Neuronal stem cell (in vitro differentiated cells): ENCODE measurements around the gene TMEM205.

Experiments
- DNase-seq: peaks from one replicate; pipeline ENCODE4 v3.0.0-alpha.2; 2013; ENCODE audit warnings: low spot score
- H2AFZ ChIP-seq: one replicate; pipeline ENCODE4 v1.6.1; 2013; ENCODE audit warnings: mild to moderate bottlenecking, low read length, inconsistent platforms
- H2AK5ac ChIP-seq: 2 replicates; pipeline ENCODE4 v1.6.1; 2013; ENCODE audit warnings: low read depth, mild to moderate bottlenecking, inconsistent platforms, low read length, moderate library complexity, mixed read lengths
- H2BK120ac ChIP-seq: 2 replicates; pipeline ENCODE4 v1.6.1; 2013; ENCODE audit warnings: low read depth, mild to moderate bottlenecking, inconsistent platforms, low read length, moderate library complexity, mixed read lengths
- H2BK12ac ChIP-seq: one replicate; pipeline ENCODE4 v1.6.1; 2013; ENCODE audit warnings: low read length, inconsistent platforms
- H2BK15ac ChIP-seq: 2 replicates; pipeline ENCODE4 v1.6.1; 2013; ENCODE audit warnings: mild to moderate bottlenecking, low read length, inconsistent platforms, mixed read lengths
- H2BK5ac ChIP-seq: one replicate; pipeline ENCODE4 v1.6.1; 2013; ENCODE audit warnings: inconsistent platforms, mild to moderate bottlenecking, low read length, moderate library complexity
- H3K14ac ChIP-seq: one replicate; pipeline ENCODE4 v1.6.1; 2013; ENCODE audit warnings: low read length, inconsistent platforms
- H3K18ac ChIP-seq: 2 replicates; pipeline ENCODE4 v1.6.1; 2013; ENCODE audit warnings: low read length, inconsistent platforms
- H3K23ac ChIP-seq: 2 replicates; pipeline ENCODE4 v1.6.1; 2013; ENCODE audit warnings: low read depth, mild to moderate bottlenecking, mixed read lengths, low read length, inconsistent platforms; ENCODE audit not compliant: poor library complexity
- H3K27ac ChIP-seq: replicated peaks from 3 replicates; pipeline ENCODE4 v1.5.1; 2013; ENCODE audit warnings: low read length, inconsistent platforms
- H3K27me3 ChIP-seq, 3 experiments: 2 replicates each; pipeline ENCODE4 v1.6.1; 2013; ENCODE audit warnings: low read length in 3 of 3, mild to moderate bottlenecking in 2 of 3, inconsistent platforms in 1 of 3, low read depth in 1 of 3, mixed read lengths in 1 of 3, moderate library complexity in 1 of 3; ENCODE audit not compliant: control insufficient read depth in 3 of 3, insufficient read depth in 3 of 3
- H3K36me3 ChIP-seq, 2 donors: replicated peaks in 1 of 2; 2 replicates each; pipeline ENCODE4 v1.6.1; 2013; ENCODE audit warnings: low read length in 2 of 2; ENCODE audit not compliant: control insufficient read depth in 2 of 2, insufficient read depth in 2 of 2
- H3K4ac ChIP-seq: 2 replicates; pipeline ENCODE4 v1.6.1; 2013; ENCODE audit warnings: inconsistent platforms, mild to moderate bottlenecking, low read length, moderate library complexity
- H3K4me1 ChIP-seq, 2 donors: 1 replicate in 1 of 2; 2 replicates in 1 of 2; pipeline ENCODE4 v1.6.1; 2013; ENCODE audit warnings: low read length in 2 of 2, low read depth in 1 of 2; ENCODE audit not compliant: control insufficient read depth in 2 of 2, insufficient read depth in 1 of 2
- H3K4me2 ChIP-seq: one replicate; pipeline ENCODE4 v1.6.1; 2013; ENCODE audit warnings: mild to moderate bottlenecking, low read length, inconsistent platforms; ENCODE audit not compliant: insufficient read depth, poor library complexity, severe bottlenecking
- H3K4me3 ChIP-seq, 2 donors: 2 replicates each; pipeline ENCODE4 v1.5.1; 2013; ENCODE audit warnings: low read length in 2 of 2, mild to moderate bottlenecking in 2 of 2, inconsistent platforms in 1 of 2, moderate library complexity in 1 of 2
- H3K79me1 ChIP-seq: one replicate; pipeline ENCODE4 v1.6.1; 2013; ENCODE audit warnings: low read depth, mild to moderate bottlenecking, inconsistent platforms, low read length, moderate library complexity
- H3K9ac ChIP-seq: one replicate; pipeline ENCODE4 v1.6.1; 2013; ENCODE audit warnings: mild to moderate bottlenecking, low read depth, low read length, inconsistent platforms; ENCODE audit not compliant: poor library complexity
- H3K9me3 ChIP-seq, 2 donors: replicated peaks in 1 of 2; 2 replicates each; pipeline versions ENCODE3 to v1.6.1; 2013; ENCODE audit warnings: low read length in 2 of 2, mild to moderate bottlenecking in 2 of 2, inconsistent platforms in 1 of 2, low read depth in 1 of 2, mixed read lengths in 1 of 2, moderate library complexity in 1 of 2; ENCODE audit not compliant: control insufficient read depth in 2 of 2, insufficient read depth in 1 of 2
- H4K8ac ChIP-seq: one replicate; pipeline ENCODE4 v1.6.1; 2013; ENCODE audit warnings: low read depth, mild to moderate bottlenecking, inconsistent platforms, low read length, moderate library complexity
- H4K91ac ChIP-seq: one replicate; pipeline ENCODE4 v1.6.1; 2013; ENCODE audit warnings: low read length, low read depth, mild to moderate bottlenecking, inconsistent platforms; ENCODE audit not compliant: poor library complexity
- WGBS, 2 donors: extraction: QIAGEN DNeasy Blood & Tissue Kit; methylation state at CpG; one replicate each; pipeline ENCODE4 v1.1.7; 2013; ENCODE audit warnings: missing lambda C conversion rate in 2 of 2, mixed read lengths in 1 of 2; ENCODE audit not compliant: insufficient read length in 2 of 2, insufficient replicate concordance in 1 of 2; ENCODE audit errors: extremely low coverage in 2 of 2; 5-methylcytosine and 5-hydroxymethylcytosine counted together

TMEM205 gene

GRCh38 chr19:11325544-11325943, 20.5 kb downstream of the TMEM205 start:
- Histone ChIP-seq H3K36me3 (peaks cover 0 to 14% of the 10 kb centered on the region in 2 donors), H3K18ac (no peak overlapping the region), H2BK120ac (no peak overlapping the region), H2BK5ac (no peak overlapping the region), H3K79me1 (peaks cover 2% of the 10 kb centered on the region), H2BK12ac (no peak overlapping the region), H4K8ac (no peak overlapping the region), H3K23ac (no peak overlapping the region), H2BK15ac (no peak overlapping the region), H4K91ac (no peak overlapping the region), H3K4me1 (peaks cover 0 to 3% of the 10 kb centered on the region in 2 donors), H3K27ac (no peak overlapping the region), H3K14ac (no peak overlapping the region), H3K4me3 (no peak overlapping the region), H2AFZ (no peak overlapping the region), H3K9me3 (no peaks in the 10 kb centered on the region), H2AK5ac (no peak overlapping the region), H3K4me2 (no peak overlapping the region), H3K27me3 (no peaks in the 10 kb centered on the region), H3K4ac (no peak overlapping the region), H3K9ac (no peak overlapping the region)
- no CpG with 5 or more reads among the region's 7 CpGs for WGBS, 2 donors
- DNase-seq: no peak

- Histone ChIP-seq H2BK15ac (no peak overlapping the region), H3K9ac (peak overlapping the region; percentile 74), H3K4me1 (peaks cover 0 to 3% of the 10 kb centered on the region in 2 donors), H3K36me3 (peaks cover 0 to 14% of the 10 kb centered on the region in 2 donors), H3K27me3 (no peaks in the 10 kb centered on the region), H2BK12ac (peak overlapping the region; percentile 64), H3K79me1 (peaks cover 2% of the 10 kb centered on the region), H4K91ac (no peak overlapping the region), H4K8ac (no peak overlapping the region), H2BK120ac (no peak overlapping the region), H3K18ac (peak overlapping the region; percentile 78), H3K23ac (peak overlapping the region; percentile 77), H2AK5ac (no peak overlapping the region), H3K4ac (no peak overlapping the region), H3K14ac (peak overlapping the region; percentile 73), H3K9me3 (no peaks in the 10 kb centered on the region), H3K4me3 (peak overlapping the region in 1 of 2 donors; percentile 2), H2AFZ (no peak overlapping the region), H2BK5ac (no peak overlapping the region), H3K4me2 (no peak overlapping the region), H3K27ac (no peak overlapping the region)
- WGBS, 2 donors: no CpG with 5 or more reads among the region's 17 CpGs
- DNase-seq: no peak
Observed at GRCh38 chr19:11324748-11325389, 21.2 kb downstream of the TMEM205 start.

- no peak for DNase-seq
- WGBS, 2 donors: no CpG with 5 or more reads among the region's 10 CpGs
Observed at GRCh38 chr19:11324079-11324661, 21.9 kb downstream of the TMEM205 start.

GRCh38 chr19:11323601-11324078, 22.4 kb downstream of the TMEM205 start:
- no peak overlapping the region for H3K4me3 ChIP-seq
- H3K4ac ChIP-seq: no peak overlapping the region
- peaks cover 0 to 3% of the 10 kb centered on the region in 2 donors for H3K4me1 ChIP-seq
- no peaks in the 10 kb centered on the region for H3K27me3 ChIP-seq
- no peak overlapping the region for H2BK5ac ChIP-seq
- peaks cover 0 to 14% of the 10 kb centered on the region in 2 donors for H3K36me3 ChIP-seq
- no peaks in the 10 kb centered on the region for H3K9me3 ChIP-seq
- DNase-seq: no peak
- H2AK5ac ChIP-seq: no peak overlapping the region
- no peak overlapping the region for H3K9ac ChIP-seq
- no peak overlapping the region for H3K23ac ChIP-seq
- H3K14ac ChIP-seq: no peak overlapping the region
- no peak overlapping the region for H2AFZ ChIP-seq
- no peak overlapping the region for H2BK120ac ChIP-seq
- no peak overlapping the region for H2BK12ac ChIP-seq
- no peak overlapping the region for H4K91ac ChIP-seq
- peaks cover 2% of the 10 kb centered on the region for H3K79me1 ChIP-seq
- H4K8ac ChIP-seq: no peak overlapping the region
- no peak overlapping the region for H3K4me2 ChIP-seq
- no CpG with 5 or more reads among the region's 5 CpGs for WGBS, 2 donors
- H3K27ac ChIP-seq: no peak overlapping the region
- H3K18ac ChIP-seq: peak overlapping the region; percentile 28
- no peak overlapping the region for H2BK15ac ChIP-seq

More at GRCh38 chr19:11324079-11324661, 21.9 kb downstream of the TMEM205 start:
- Histone ChIP-seq H2BK12ac (no peak overlapping the region), H3K23ac (no peak overlapping the region), H2BK120ac (no peak overlapping the region), H3K9ac (no peak overlapping the region), H3K27me3 (no peaks in the 10 kb centered on the region), H2BK15ac (no peak overlapping the region), H4K91ac (no peak overlapping the region), H3K14ac (no peak overlapping the region), H3K4me2 (no peak overlapping the region), H3K4me3 (no peak overlapping the region), H3K27ac (no peak overlapping the region), H3K36me3 (peaks cover 0 to 14% of the 10 kb centered on the region in 2 donors), H3K79me1 (peaks cover 2% of the 10 kb centered on the region), H3K4me1 (peaks cover 0 to 3% of the 10 kb centered on the region in 2 donors), H4K8ac (no peak overlapping the region), H3K18ac (no peak overlapping the region), H3K4ac (no peak overlapping the region), H2AFZ (no peak overlapping the region), H2BK5ac (no peak overlapping the region), H3K9me3 (no peaks in the 10 kb centered on the region), H2AK5ac (no peak overlapping the region)
